Measurements from ENCODE around the gene TAS2R40. TPM values are rescaled to one million over a fixed set of nuclear protein-coding genes. Genes with fewer than 3 reads are reported as not detected.

The TAS2R40 gene
- total RNA-seq, 1 donor: not detected

DNA sequence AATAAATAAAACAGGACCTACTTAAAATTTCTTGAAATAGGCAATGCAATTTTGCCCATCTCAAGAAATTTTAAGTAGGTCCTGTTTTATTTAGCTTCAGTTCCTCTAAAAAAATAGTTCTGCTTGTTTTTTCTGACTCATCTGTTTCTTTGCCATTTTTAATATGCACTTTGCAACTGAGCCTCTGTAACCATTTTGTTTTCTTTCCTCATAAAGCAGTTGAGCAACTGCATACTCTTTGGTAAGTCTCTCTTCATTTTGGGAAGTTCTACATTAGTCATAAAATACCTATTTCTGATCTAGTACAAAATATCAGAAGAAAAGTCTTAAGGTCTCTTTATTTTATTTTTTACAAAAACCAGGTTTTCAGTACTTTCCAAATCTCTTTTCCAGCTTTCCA lies 18.0 kb downstream of the TAS2R40 start:
- no peak overlapping the region for H3K4me3 ChIP-seq (ENCODE audit: low read depth, low read length)
- TF ChIP-seq, protein P1, sequence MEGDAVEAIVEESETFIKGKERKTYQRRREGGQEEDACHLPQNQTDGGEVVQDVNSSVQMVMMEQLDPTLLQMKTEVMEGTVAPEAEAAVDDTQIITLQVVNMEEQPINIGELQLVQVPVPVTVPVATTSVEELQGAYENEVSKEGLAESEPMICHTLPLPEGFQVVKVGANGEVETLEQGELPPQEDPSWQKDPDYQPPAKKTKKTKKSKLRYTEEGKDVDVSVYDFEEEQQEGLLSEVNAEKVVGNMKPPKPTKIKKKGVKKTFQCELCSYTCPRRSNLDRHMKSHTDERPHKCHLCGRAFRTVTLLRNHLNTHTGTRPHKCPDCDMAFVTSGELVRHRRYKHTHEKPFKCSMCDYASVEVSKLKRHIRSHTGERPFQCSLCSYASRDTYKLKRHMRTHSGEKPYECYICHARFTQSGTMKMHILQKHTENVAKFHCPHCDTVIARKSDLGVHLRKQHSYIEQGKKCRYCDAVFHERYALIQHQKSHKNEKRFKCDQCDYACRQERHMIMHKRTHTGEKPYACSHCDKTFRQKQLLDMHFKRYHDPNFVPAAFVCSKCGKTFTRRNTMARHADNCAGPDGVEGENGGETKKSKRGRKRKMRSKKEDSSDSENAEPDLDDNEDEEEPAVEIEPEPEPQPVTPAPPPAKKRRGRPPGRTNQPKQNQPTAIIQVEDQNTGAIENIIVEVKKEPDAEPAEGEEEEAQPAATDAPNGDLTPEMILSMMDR (IDR thresholded peaks at IDR 0.05; ENCODE audit: insufficient read depth, low read depth, low read length): no peak
- peak; percentile 69 for DNase-seq (ENCODE audit: low read depth)

DNA sequence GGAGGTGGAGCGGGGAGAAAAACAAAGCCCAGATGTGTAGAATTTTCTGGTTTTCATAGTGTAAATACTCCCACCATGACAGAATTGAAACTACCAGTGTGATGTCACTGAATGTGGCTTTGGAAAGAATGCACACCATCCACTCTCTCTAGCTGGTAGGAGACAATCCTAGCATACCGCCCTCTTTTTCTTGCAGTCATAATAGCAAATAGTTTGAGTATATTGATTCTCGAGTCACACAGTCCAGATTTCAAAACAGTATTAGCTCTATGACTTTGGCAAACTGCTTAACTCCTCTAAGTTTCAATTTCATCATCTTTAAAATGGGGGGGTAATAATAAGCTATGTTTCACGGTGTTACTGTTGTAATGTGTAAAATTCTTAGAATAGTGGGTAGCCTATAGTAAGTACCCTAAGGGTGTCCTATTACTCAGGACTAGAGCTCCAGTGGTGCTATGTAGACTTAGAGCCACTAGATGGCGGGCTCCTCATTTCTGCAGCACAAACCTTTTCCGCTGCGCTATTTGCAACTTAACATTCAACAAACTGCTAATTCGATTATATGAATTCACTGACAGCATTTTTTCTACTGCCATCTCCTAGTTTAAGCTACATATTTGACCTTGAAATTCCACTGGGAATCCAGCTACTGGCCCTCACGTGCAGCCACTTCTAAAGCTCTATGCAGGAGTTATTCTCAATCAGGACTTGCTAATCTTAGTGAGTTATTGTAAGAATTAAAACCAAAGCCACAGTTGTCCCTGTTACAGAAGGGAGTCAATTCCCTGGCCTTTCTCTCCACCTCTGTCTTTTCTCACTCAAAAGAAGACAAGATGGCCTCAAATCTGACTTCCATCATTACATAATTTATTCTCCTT lies 18.7 kb downstream of the TAS2R40 start:
- TF ChIP-seq, protein P1 (IDR thresholded peaks at IDR 0.05; ENCODE audit: insufficient read depth, low read depth, low read length): peak; percentile 91
- peak; percentile 89 for DNase-seq (ENCODE audit: low read depth)
- no peak overlapping the region for H3K4me3 ChIP-seq (ENCODE audit: low read depth, low read length)

DNA sequence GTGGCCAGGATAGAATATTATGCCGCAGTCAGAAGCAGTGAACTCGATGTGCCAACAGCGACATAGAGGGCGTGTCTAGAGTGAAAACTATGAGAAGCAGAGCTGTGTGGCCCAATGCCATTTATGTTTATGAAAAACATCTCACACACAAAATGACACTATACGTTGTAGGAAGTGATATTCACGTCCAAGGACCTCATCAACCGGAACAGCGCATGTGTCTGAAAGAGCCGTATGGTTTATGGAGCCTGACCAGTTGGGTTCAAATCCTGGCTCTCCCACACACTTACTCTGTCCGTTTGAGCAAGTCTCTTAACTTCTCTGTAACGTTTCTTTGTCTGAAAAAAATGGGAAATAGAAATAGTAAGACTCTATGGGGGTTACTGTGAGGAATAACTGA lies 20.5 kb downstream of the TAS2R40 start:
- TF ChIP-seq, protein P1 (IDR thresholded peaks at IDR 0.05; ENCODE audit: insufficient read depth, low read depth, low read length): no peak
- no peak for DNase-seq (ENCODE audit: low read depth)

DNA sequence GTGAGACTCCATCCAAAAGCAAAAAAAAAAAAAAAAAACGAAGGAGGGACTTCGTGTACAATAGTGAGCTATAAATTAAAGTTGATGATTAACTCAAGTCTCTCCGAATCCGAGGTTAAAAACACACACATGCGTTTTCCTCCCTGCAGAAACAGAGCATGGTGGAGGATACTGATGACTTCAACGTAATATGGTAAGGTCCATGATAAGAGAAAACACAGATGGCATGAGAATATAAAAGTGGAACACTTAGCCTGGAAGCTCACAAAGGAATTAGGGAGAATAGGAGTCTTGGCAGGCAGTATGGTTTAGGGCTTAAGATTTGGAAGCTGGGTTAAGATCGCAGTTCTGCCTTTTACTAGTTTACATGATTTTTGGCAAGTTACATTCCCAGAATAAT lies 21.3 kb downstream of the TAS2R40 start:
- no peak overlapping the region for H3K4me3 ChIP-seq (ENCODE audit: low read depth, low read length)
- DNase-seq (ENCODE audit: low read depth): no peak
- TF ChIP-seq, protein P1 (IDR thresholded peaks at IDR 0.05; ENCODE audit: insufficient read depth, low read depth, low read length): no peak

More for the DNA sequence above, 20.5 kb downstream of the TAS2R40 start:
- no peak overlapping the region for H3K4me3 ChIP-seq (ENCODE audit: low read depth, low read length)

DNA sequence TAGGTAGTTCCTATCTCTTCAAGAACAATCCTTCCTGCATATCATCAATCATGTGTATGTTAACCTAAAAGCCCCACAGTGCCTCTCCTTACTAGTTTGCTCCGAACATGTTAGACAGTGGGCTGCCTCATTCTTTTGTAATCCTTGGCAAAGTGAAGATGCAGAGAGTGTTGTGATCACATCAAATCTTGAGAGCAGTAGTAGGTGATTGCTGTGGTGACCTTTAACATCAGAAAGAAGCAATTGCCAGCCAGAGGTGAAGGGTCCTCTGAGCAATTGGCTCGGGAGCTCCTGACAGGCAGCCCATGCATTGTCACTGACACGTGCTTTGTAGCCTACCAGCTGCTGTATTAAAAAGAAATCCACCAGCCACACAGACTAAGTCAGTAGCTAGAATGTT lies 21.8 kb downstream of the TAS2R40 start:
- DNase-seq (ENCODE audit: low read depth): no peak
- TF ChIP-seq, protein P1 (IDR thresholded peaks at IDR 0.05; ENCODE audit: insufficient read depth, low read depth, low read length): no peak
- H3K4me3 ChIP-seq (ENCODE audit: low read depth, low read length): no peak overlapping the region

DNA sequence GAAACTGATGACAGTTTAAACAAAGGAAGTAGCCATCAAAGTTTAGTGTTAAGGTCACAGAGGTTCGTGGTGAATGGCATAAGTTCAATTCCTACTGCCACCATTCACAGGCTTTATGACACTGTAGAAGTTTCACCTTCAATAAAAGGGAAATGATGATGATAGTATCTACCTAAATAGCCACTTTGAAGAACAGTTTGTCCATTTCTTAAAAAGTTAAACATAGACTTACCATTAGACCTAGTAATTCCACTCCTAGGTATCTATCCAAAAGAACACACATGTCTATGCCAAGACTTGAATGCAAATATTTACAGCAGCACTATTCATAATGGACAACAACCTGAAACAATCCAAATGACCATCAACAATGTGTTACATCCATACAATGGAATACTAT lies 22.5 kb downstream of the TAS2R40 start:
- TF ChIP-seq, protein P1 (IDR thresholded peaks at IDR 0.05; ENCODE audit: insufficient read depth, low read depth, low read length): no peak
- no peak overlapping the region for H3K4me3 ChIP-seq (ENCODE audit: low read depth, low read length)
- no peak for DNase-seq (ENCODE audit: low read depth)
